GM21423 (cell line): ENCODE measurements around the gene ARID1A.
A peak's percentile ranks its signal among the peaks of the same experiment; 100 is the strongest.

ENCODE experiments used
- ATAC-seq: cut with Tn5 transposase; IDR thresholded peaks from one replicate; pipeline ENCODE4 v1.9.1; 2021; ENCODE audit warnings: mild to moderate bottlenecking, moderate library complexity; ENCODE audit not compliant: unreplicated experiment

The ARID1A gene

DNA sequence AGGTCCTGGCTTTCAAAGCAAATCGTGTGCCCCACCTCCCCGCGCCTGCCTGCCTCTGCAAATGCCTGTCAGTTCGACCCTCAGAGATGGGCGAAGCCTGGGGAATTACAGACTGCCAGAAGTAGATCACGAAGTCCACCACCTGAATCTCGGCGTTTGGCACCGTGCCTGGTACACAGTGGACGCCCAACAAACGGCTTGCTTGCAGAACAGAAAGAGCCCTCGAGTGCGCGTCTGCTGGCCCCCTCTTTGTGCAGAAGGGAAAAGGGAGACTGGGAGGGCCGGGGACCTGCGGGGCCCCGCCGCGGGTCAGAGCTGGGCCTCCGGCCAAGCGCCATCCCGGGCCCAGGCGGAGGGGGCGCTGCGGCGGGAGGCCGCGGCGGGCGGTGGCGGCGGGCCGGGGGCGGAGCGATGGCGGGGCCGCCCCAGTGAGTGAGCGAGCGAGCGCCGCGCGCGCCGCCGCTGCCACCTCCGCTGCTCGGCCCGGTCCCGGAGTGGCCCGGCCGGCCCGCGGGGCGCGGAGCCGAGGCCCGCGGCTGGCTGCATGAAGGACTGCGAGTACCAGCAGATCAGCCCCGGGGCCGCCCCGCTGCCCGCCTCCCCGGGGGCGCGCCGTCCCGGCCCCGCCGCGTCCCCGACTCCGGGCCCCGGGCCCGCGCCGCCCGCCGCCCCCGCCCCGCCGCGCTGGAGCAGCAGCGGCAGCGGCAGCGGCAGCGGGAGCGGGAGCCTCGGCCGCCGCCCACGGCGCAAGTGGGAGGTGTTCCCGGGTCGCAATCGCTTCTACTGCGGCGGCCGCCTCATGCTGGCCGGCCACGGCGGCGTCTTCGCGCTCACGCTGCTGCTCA, 130.7 kb downstream of the ARID1A start, which contains the start of gene ZDHHC18:
Gene ZDHHC18, plus strand, starts transcription at position 428 of the 845 bp plus-strand sequence. Its CDS starts 117 bp downstream, at position 545.
- ATAC-seq: peak; percentile 65

DNA sequence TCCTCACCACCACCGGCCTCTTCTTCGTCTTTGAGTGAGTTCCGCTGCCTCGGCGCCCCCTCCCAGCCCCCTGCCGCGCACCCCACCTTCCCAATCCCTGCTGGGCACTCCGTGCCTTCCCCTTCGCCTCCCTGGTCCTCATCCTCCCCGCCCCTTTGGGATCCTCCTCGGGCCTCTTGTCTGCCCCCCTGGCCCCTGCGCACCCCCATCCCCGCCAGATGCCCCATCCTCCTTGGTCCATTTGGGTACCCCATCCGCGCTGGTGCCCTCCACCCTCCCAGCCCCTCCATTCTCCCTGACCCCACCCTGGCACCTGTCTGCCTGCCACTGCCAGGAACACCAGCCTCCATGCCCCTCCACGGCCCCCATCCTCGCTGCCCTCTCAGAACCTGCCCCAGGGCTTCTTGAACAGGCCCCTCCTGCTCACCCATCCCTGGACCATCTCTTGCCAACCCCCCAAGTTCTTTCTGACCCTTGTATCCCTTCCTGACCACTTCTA, 131.3 kb downstream of the ARID1A start:
- no peak for ATAC-seq

DNA sequence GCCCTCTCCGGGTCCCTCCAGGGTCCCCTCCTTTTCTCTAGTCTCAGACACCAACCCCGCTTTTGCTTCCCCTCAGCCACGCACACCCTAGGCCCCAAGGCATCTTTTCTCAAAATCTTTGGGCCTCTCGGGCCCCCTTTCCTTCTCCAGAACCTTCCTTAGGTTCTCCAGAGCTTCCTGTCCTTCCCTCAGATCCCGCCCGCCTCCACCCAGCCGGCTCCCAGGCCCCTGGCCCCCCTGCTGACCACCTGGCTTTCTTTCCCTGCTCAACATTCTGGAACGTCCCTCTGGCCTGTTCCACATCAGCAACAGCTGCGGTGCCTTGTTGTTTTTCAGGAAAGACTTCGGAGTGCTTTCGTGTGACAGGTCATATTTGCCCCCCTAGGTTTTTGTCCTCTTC, 131.8 kb downstream of the ARID1A start:
- ATAC-seq: no peak

DNA sequence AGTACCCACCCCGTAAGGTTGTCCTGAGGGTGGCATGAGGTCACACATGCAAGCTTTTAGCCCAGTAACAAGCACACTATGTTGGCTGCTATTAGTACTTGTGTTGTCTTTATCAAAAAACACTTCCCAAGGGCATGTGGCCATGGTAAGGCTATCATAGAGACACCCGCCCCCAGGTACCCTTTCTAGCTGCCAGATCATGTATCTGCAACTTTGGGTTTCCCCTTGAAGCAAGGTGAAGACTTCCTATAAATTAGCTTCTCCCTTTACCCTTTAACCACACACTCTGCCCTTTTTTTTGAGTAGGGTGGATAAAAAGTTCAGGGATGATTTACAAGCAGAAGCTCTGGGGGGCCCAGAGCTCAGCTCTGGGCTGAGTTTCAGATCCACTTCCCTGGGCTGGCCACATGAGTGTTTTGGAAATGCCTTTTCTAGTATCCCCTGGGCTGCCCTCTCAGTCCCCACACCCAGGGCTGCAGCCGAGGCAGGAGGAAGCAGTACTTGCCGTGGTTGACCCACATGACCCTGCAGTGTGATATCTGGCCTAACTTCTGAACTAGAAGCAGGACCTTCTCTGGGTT, 132.7 kb downstream of the ARID1A start:
- no peak for ATAC-seq

DNA sequence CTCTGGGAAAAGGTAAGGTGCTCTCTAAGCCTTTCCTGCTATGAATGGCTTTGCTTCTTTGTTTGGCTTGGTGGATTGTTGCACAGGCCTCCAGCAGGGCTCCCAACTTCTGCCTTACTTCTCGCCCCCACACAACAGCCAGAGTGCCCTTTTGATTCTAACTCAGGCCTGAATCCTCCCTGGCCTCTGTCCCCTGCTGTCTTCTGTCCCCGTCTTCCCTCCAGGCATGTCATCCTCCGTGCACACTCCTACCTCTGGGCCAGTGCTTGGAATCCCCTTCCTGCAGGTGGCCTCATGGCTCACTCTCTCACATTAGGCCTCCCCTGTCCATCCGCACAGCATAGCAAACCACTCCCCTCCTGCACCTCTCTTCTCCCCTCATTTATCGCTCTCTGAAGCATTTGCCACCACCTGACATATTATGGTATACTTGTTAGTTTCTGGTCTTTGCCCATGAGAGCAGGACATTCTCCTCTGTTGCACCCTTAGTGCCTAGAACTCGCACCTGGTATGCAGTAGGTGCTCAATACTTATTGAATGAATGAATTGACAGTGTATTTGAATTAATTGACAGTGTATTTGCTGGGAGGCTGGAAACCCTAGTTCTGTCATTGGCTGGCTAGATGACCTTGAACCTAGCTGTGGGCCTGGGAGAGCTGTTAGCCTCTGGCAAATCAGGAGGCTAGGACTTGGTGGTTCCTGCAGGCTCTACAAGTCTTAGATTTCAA, 133.5 kb downstream of the ARID1A start:
- no peak for ATAC-seq

DNA sequence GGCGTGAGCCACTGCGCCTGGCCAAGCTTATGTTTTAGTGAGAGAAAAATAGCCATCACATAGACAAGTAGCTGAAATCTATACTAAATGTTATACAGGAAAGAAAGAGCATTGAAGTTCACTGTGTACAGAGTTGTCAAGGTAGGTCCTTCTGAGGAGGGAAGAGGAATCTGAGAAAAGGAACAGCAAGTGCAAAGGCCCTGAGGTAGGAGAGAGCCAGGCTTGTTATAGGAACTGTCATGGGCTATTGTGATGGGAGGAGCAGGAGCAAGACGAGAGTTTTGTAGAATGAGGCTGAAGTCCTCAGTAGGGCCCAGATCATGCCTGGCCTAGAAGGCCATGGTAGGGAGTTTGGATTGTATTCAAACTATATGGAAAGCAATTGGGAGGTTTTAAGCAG, 135.2 kb downstream of the ARID1A start:
- no peak for ATAC-seq
